ENCODE measurements around the gene NUDT5.
"Not testable (repeated sequence)": the region's sequence is repeated elsewhere in the genome, so short reads cannot be mapped to it uniquely, and the experiment has no call there.

Gene NUDT5

DNA sequence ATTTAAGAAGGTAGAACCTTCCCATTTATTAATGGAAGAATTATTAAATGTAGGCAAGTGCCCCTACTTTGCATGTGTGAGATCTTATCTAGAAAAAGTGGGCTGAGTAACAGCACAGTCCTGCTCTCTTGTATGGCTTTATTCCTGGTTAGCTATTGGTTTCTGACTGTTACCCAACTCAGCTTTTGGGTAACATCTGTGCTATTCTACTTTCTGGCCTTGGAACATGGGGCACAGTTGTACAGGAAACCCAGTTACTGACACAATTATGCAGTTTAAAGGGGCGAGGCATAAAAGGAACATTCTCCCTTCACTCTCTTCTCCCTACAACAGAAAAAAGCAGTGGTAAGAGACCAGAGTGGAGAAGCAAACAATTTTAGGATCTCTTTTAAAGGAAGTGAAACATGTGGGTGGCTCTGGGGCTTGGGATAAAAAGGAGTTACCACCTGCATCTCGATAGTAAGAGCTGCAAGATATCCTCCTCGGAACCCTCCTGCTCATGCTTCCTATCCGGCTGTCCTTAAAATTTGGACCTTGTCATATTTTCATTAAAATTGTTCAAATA, 16.0 kb downstream of the NUDT5 start:
- H3K9ac ChIP-seq (ENCODE audit: low read length) = no peak overlapping the region
- no peak overlapping the region for H2AFZ ChIP-seq (ENCODE audit: low read depth, low read length)
- TF ChIP-seq, protein P1, sequence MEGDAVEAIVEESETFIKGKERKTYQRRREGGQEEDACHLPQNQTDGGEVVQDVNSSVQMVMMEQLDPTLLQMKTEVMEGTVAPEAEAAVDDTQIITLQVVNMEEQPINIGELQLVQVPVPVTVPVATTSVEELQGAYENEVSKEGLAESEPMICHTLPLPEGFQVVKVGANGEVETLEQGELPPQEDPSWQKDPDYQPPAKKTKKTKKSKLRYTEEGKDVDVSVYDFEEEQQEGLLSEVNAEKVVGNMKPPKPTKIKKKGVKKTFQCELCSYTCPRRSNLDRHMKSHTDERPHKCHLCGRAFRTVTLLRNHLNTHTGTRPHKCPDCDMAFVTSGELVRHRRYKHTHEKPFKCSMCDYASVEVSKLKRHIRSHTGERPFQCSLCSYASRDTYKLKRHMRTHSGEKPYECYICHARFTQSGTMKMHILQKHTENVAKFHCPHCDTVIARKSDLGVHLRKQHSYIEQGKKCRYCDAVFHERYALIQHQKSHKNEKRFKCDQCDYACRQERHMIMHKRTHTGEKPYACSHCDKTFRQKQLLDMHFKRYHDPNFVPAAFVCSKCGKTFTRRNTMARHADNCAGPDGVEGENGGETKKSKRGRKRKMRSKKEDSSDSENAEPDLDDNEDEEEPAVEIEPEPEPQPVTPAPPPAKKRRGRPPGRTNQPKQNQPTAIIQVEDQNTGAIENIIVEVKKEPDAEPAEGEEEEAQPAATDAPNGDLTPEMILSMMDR (IDR thresholded peaks at IDR 0.05; ENCODE audit: low read depth, low read length) = no peak
- TF ChIP-seq EZH2phosphoT487 (IDR thresholded peaks at IDR 0.05; ENCODE audit: low read depth) = no peak
- no peaks in the 10 kb centered on the region for H3K79me2 ChIP-seq (ENCODE audit: low read length)
- H3K9me3 ChIP-seq (ENCODE audit: insufficient read depth, low read length) = no peaks in the 10 kb centered on the region
- no peaks in the 10 kb centered on the region for H3K27me3 ChIP-seq (ENCODE audit: low read depth, low read length)
- no peak overlapping the region for H3K4me3 ChIP-seq (ENCODE audit: low read length)
- H3K27ac ChIP-seq (ENCODE audit: low read length) = no peak overlapping the region
- H3K36me3 ChIP-seq (replicated peaks; ENCODE audit: low read depth, low read length) = peaks cover 1% of the 10 kb centered on the region
- H3K4me1 ChIP-seq (ENCODE audit: low read length) = peaks cover 3% of the 10 kb centered on the region; the same call in 1 of the 2 replicates
- H4K20me1 ChIP-seq (ENCODE audit: insufficient read depth, low read length) = no peaks in the 10 kb centered on the region
- no peak overlapping the region for H3K4me2 ChIP-seq (ENCODE audit: low read length)

DNA sequence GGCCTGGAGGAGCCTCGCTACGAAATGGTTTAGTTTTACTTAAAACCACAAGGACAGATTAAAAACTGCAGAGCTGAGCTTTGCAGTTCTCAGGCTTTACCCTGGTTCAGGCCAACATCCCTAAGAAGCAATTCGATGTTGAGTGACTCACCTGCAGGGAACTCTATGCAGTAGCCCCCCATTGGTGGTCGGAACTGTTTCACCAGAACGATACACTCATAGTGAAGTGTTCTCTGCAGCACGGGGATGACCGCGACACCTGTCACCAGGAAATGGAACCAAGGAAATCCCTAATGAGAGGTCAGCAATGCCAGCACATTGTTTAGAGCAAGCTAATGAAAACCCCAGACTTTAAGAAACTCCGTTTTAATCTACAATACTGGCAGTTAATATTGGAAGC, 18.0 kb downstream of the NUDT5 start:
- H3K4me1 ChIP-seq (ENCODE audit: low read length) = peaks cover 3% of the 10 kb centered on the region; the same call in 1 of the 2 replicates
- H3K9ac ChIP-seq (ENCODE audit: low read length) = no peak overlapping the region
- H3K27ac ChIP-seq (ENCODE audit: low read length) = no peak overlapping the region
- H2AFZ ChIP-seq (ENCODE audit: low read depth, low read length) = no peak overlapping the region
- H3K4me3 ChIP-seq (ENCODE audit: low read length) = no peak overlapping the region
- H4K20me1 ChIP-seq (ENCODE audit: insufficient read depth, low read length) = no peaks in the 10 kb centered on the region
- no peaks in the 10 kb centered on the region for H3K27me3 ChIP-seq (ENCODE audit: low read depth, low read length)
- no peak for TF ChIP-seq EZH2phosphoT487 (IDR thresholded peaks at IDR 0.05; ENCODE audit: low read depth)
- TF ChIP-seq, protein P1 (IDR thresholded peaks at IDR 0.05; ENCODE audit: low read depth, low read length) = no peak
- H3K9me3 ChIP-seq (ENCODE audit: insufficient read depth, low read length) = no peaks in the 10 kb centered on the region
- H3K79me2 ChIP-seq (ENCODE audit: low read length) = no peaks in the 10 kb centered on the region
- peaks cover 8% of the 10 kb centered on the region for H3K36me3 ChIP-seq (replicated peaks; ENCODE audit: low read depth, low read length)
- H3K4me2 ChIP-seq (ENCODE audit: low read length) = no peak overlapping the region

DNA sequence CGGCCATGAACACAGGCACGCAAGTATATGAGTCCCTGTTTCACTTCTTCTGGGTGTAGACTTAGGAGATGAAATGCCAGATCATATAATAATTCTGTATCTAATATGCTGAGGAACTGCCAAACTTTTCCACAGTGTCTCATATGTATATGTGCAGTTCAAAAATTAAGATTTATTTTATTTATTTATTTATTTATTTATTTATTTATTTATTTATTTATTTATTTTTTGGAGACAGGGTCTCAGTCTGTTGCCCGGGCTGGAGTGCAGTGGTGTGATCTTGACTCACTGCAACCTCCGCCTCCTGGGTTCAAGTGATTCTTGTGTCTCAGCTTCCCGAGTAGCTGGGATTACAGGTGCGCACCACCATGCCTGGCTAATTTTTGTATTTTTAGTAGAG, 24.2 kb downstream of the NUDT5 start:
- H3K27ac ChIP-seq (ENCODE audit: low read length); H3K4me3 ChIP-seq (ENCODE audit: low read length); H3K9ac ChIP-seq (ENCODE audit: low read length); H3K4me1 ChIP-seq (ENCODE audit: low read length); H2AFZ ChIP-seq (ENCODE audit: low read depth, low read length); H3K79me2 ChIP-seq (ENCODE audit: low read length); H3K27me3 ChIP-seq (ENCODE audit: low read depth, low read length); H3K9me3 ChIP-seq (ENCODE audit: insufficient read depth, low read length); H3K4me2 ChIP-seq (ENCODE audit: low read length); H4K20me1 ChIP-seq (ENCODE audit: insufficient read depth, low read length): not testable (repeated sequence)
- H3K36me3 ChIP-seq (replicated peaks; ENCODE audit: low read depth, low read length) = peaks cover 30% of the 10 kb centered on the region

DNA sequence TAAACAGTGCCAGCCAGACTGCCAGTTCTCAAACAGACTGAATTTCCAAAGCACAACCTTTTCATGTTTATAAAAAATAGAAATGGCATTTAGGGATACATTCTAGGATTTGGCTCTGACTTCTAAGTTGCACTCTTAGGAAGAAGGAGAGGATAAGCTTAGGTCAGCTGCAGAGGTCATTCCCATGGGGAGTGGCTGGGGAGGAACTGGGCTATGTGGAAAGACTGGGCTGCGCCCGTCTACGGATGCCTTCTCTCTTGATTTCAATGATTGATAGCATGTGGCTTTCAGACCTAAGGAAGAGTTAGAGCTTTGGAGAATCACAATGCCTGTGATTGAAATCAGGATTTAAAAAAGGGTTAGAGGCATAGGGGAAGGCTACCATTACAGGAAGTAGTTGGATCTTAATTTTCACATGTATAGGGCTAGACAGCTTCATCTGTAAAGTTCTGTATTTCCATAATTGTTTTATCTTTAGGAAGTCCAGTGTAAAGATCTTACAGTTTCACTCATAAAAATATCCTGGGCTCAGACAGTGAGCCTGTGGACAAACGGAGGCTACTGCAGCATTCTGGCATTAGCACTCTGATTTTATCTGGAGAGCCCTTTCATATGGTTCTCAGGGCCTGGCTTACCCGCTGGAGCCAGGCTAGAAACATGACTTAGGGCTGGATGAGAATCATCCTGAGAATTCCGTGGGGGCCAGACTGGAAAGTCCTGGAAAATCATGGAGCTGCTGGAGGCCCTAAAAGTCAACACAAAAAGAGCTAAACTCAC, 29.5 kb downstream of the NUDT5 start:
- Histone ChIP-seq H3K9ac (ENCODE audit: low read length) (no peak overlapping the region), H3K9me3 (ENCODE audit: insufficient read depth, low read length) (no peaks in the 10 kb centered on the region), H4K20me1 (ENCODE audit: insufficient read depth, low read length) (no peaks in the 10 kb centered on the region), H3K4me1 (ENCODE audit: low read length) (no peaks in the 10 kb centered on the region), H3K4me2 (ENCODE audit: low read length) (no peak overlapping the region), H3K4me3 (ENCODE audit: low read length) (no peak overlapping the region), H3K79me2 (ENCODE audit: low read length) (no peaks in the 10 kb centered on the region), H3K27ac (ENCODE audit: low read length) (no peak overlapping the region), H3K36me3 (replicated peaks; ENCODE audit: low read depth, low read length) (peaks cover 36% of the 10 kb centered on the region), H3K27me3 (ENCODE audit: low read depth, low read length) (no peaks in the 10 kb centered on the region), H2AFZ (ENCODE audit: low read depth, low read length) (no peak overlapping the region)
- no peak for TF ChIP-seq EZH2phosphoT487 (IDR thresholded peaks at IDR 0.05; ENCODE audit: low read depth)
- TF ChIP-seq, protein P1 (IDR thresholded peaks at IDR 0.05; ENCODE audit: low read depth, low read length) = no peak

Measured in OCI-LY3 (cell line).